ENCODE data around the gene PAPSS2.

DNA sequence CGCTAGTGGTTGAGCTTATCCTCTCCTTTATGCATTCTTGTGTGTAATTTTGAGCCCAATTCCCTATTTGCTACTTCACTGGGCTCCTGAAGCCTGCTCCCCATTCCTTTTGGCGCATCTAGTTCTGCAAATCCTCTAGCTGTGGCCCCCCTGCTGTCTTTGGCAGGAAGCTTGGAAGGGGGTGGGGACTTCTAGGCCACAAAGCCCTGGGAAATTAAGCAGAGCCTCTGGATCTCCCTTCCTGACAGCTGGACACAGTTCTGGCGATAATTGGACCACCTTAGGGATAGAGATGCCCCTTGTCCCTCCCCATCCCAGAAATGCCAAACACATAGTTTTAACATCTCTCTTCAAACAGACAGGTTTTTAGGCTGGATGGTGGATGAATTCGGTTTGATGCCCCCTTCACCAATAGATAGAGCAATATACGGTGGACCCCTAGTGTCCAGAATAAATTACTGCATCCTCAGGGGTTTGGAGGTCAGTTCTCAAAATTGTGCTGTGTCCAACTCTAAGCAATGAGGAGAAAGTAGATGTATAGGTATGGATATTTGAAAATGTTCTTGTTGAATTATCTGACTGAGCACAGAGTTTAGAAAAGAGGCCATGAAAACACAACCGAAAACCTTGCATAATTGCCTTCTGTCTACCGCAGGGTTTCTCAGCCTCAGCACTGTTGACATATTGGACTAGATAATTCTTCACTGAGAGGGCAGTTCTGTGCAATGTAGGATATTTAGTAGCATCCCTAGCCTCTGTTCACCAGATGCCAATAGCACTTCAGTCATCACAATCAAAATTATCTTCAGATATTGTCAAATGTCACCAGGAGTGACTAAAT, 75.5 kb downstream of the PAPSS2 start:
- TF ChIP-seq, protein P1, sequence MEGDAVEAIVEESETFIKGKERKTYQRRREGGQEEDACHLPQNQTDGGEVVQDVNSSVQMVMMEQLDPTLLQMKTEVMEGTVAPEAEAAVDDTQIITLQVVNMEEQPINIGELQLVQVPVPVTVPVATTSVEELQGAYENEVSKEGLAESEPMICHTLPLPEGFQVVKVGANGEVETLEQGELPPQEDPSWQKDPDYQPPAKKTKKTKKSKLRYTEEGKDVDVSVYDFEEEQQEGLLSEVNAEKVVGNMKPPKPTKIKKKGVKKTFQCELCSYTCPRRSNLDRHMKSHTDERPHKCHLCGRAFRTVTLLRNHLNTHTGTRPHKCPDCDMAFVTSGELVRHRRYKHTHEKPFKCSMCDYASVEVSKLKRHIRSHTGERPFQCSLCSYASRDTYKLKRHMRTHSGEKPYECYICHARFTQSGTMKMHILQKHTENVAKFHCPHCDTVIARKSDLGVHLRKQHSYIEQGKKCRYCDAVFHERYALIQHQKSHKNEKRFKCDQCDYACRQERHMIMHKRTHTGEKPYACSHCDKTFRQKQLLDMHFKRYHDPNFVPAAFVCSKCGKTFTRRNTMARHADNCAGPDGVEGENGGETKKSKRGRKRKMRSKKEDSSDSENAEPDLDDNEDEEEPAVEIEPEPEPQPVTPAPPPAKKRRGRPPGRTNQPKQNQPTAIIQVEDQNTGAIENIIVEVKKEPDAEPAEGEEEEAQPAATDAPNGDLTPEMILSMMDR (IDR thresholded peaks at IDR 0.05): peak; percentile 66 to 72 (median 70)
- TF ChIP-seq EP300 (IDR thresholded peaks at IDR 0.05; ENCODE audit: low read depth) (no peak), POLR2A (IDR thresholded peaks at IDR 0.05) (no peak), POLR2AphosphoS5 (IDR thresholded peaks at IDR 0.05) (no peak)

All from transverse colon (tissue), 4 donors.